K562 (cell line): ENCODE data around the gene ZBTB43. TPM values are rescaled to one million over a fixed set of nuclear protein-coding genes. Genes with fewer than 3 reads are reported as not detected.

Experiments used
- ATAC-seq: fragments of 200-7000 bp; cut with Tn5 transposase; 3 replicates; pipeline ENCODE4 v1.9.1; 2020; ENCODE audit warnings: moderate library complexity
- BruUV-seq: library from RNA; stranded (reverse); fragments of 400-500 nt; replicated peaks from 2 replicates; lab custom pipeline; 2021; lab: Mats Ljungman, UMichigan
- CTCF ChIA-PET: fragments of 300-600 bp; formaldehyde crosslinking; extraction: SDS; loops from one replicate; lab custom pipeline; 2021; ENCODE audit warnings: low intra/inter-chr PET ratio; lab: Yijun Ruan, JAX
- POLR2A ChIA-PET: fragments of 300-600, 350-650 bp; sonication (Branson Sonifier 250); formaldehyde crosslinking; extraction: SDS; loops from one replicate; lab custom pipeline; 2021; ENCODE audit warnings: antibody characterized with exemption, inconsistent platforms; lab: Yijun Ruan, JAX
- DNase-seq, 4 experiments: peaks; one replicate each; pipeline versions ENCODE4 v3.0.0 to v3.0.0-alpha.2; 2011 to 2018; ENCODE audit warnings: low spot score in 3 of 4, mixed read lengths in 3 of 4; ENCODE audit errors: extremely low read depth in 1 of 4
- FAIRE-seq: peaks from 2 replicates; lab custom pipeline; 2011; peaks lifted over from hg19 to GRCh38; lab: Jason Lieb, UNC
- H2AFZ ChIP-seq: 2 replicates; pipeline ENCODE4 v1.6.0; 2011; ENCODE audit warnings: low read depth, low read length, control low read depth, inconsistent platforms
- H3K27ac ChIP-seq: fragments of 200-600 bp; 3 replicates; pipeline ENCODE4 v1.8.0; 2011; ENCODE audit warnings: low read depth, mild to moderate bottlenecking, control low read depth, inconsistent platforms, low read length, moderate library complexity, mixed read lengths; ENCODE audit errors: extremely low read depth
- H3K27me3 ChIP-seq, 2 experiments: fragments of 300-600 bp in 1 of 2; 2 replicates in 1 of 2; 3 replicates in 1 of 2; pipeline versions ENCODE4 v1.6.0 to v1.8.0; 2011; ENCODE audit warnings: inconsistent platforms in 2 of 2, low read length in 2 of 2, mild to moderate bottlenecking in 1 of 2, mixed read lengths in 1 of 2, moderate library complexity in 1 of 2; ENCODE audit not compliant: control insufficient read depth in 2 of 2, insufficient read depth in 2 of 2
- H3K36me3 ChIP-seq: fragments of 300-600 bp; 3 replicates; pipeline ENCODE4 v1.8.0; 2011; ENCODE audit warnings: mild to moderate bottlenecking, low read length, inconsistent platforms; ENCODE audit not compliant: control insufficient read depth, insufficient read depth
- H3K4me1 ChIP-seq, 2 experiments: fragments of 200-600 bp in 1 of 2; replicated peaks in 1 of 2; 2 replicates in 1 of 2; 3 replicates in 1 of 2; pipeline versions ENCODE4 v1.5.1 to v1.8.0; 2011; ENCODE audit warnings: inconsistent platforms in 2 of 2, low read length in 2 of 2, mild to moderate bottlenecking in 1 of 2, mixed read lengths in 1 of 2, moderate library complexity in 1 of 2; ENCODE audit not compliant: control insufficient read depth in 2 of 2, insufficient read depth in 2 of 2
- H3K4me2 ChIP-seq: 2 replicates; pipeline ENCODE4 v1.6.1; 2011; ENCODE audit warnings: low read length, control low read depth, inconsistent platforms, mixed read lengths; ENCODE audit not compliant: insufficient read depth
- H3K4me3 ChIP-seq: fragments of 200-600 bp; sonication (generic), shearing (Covaris generic); 2 replicates; pipeline ENCODE4 v1.5.1; 2016; ENCODE audit warnings: control low read depth, inconsistent platforms
- H3K79me2 ChIP-seq: fragments of 200-600 bp; 3 replicates; pipeline ENCODE4 v1.8.0; 2011; ENCODE audit warnings: low read length, inconsistent platforms; ENCODE audit not compliant: control insufficient read depth, insufficient read depth
- H3K9ac ChIP-seq, 2 experiments: 2 replicates each; pipeline versions ENCODE4 v1.6.0 to v1.6.1; 2011; ENCODE audit warnings: low read depth in 2 of 2, low read length in 2 of 2, control low read depth in 1 of 2, inconsistent platforms in 1 of 2, mild to moderate bottlenecking in 1 of 2, mixed read lengths in 1 of 2; ENCODE audit not compliant: insufficient read depth in 1 of 2
- H3K9me1 ChIP-seq: one replicate; pipeline ENCODE4 v1.6.0; 2011; ENCODE audit warnings: inconsistent platforms, mild to moderate bottlenecking, low read length, moderate library complexity; ENCODE audit not compliant: control insufficient read depth, insufficient read depth
- H3K9me3 ChIP-seq: replicated peaks from 2 replicates; pipeline ENCODE4 v1.5.1; 2011; ENCODE audit warnings: low read depth, low read length, inconsistent platforms; ENCODE audit not compliant: control insufficient read depth, insufficient read depth
- H4K20me1 ChIP-seq: replicated peaks from 2 replicates; pipeline ENCODE4 v1.6.1; 2011; ENCODE audit warnings: low read length, inconsistent platforms, mixed read lengths; ENCODE audit not compliant: control insufficient read depth, insufficient read depth
- CEBPB ChIP-seq: fragments of 450-650 bp; IDR thresholded peaks from 2 replicates; pipeline ENCODE4 v1.6.1; 2016; ENCODE audit warnings: missing genetic modification characterization, missing compliant biosample characterization
- CHAMP1 ChIP-seq: fragments of 450-650 bp; IDR thresholded peaks from 2 replicates; pipeline ENCODE4 v1.6.1; 2016; ENCODE audit warnings: mild to moderate bottlenecking
- ETV5 ChIP-seq: sonication (generic); formaldehyde crosslinking; IDR thresholded peaks from 2 replicates; pipeline ENCODE4 v1.4.0; 2020; ENCODE audit warnings: low read depth, mild to moderate bottlenecking, missing genetic modification reagents
- SOX6 ChIP-seq: fragments of 450-650 bp; IDR thresholded peaks from 2 replicates; pipeline ENCODE4 v1.6.1; 2014; ENCODE audit warnings: mild to moderate bottlenecking
- WGBS: fragments of 100-300 bp; shearing (Covaris generic); methylation state at CpG from one replicate; pipeline ENCODE4 v1.1.6; 2016; ENCODE audit warnings: low coverage, mixed read lengths; ENCODE audit not compliant: insufficient coverage; ENCODE audit errors: missing lambda C conversion rate; 5-methylcytosine and 5-hydroxymethylcytosine counted together
- in situ Hi-C: fragments of 300-500 bp; cut with MboI; formaldehyde crosslinking; loops from 4 replicates; pipeline ENCODE4 v1.15.0; 2018; ENCODE audit warnings: inconsistent platforms, mixed read lengths
- intact Hi-C: fragments of 100-400 bp; cut with micrococcal nuclease; formaldehyde crosslinking; loops from 2 replicates; pipeline ENCODE4 v1.14.2; 2022
- polyA plus RNA-seq, 8 experiments: library from polyadenylated mRNA; depleted of rRNA in 4 of 8; stranded (reverse) in 5 of 8; unstranded in 3 of 8; fragments of >200 nt; fragmentation: Nextera tagmentation in 2 of 8; fragmentation: Illumina TruSeq in 1 of 8; extraction: Ambion mirVana in 2 of 8; extraction: Trizol in 1 of 8; gene quantifications; 2 replicates each; pipeline versions ENCODE4 v1.2.1 to v1.2.3, GENCODE V29; 2011 to 2014; ENCODE audit warnings: inconsistent platforms in 1 of 8, missing spikeins in 1 of 8
- total RNA-seq, 7 experiments: library from RNA; depleted of rRNA in 6 of 7; stranded (reverse); fragments of >200 nt in 6 of 7; fragmentation: Illumina TruSeq in 2 of 7; extraction: Trizol in 2 of 7; gene quantifications; 2 replicates each; pipeline versions ENCODE4 v1.2.1 to v1.2.3, GENCODE V29; 2011 to 2021; ENCODE audit warnings: low replicate concordance in 1 of 7
- TF ChIP-seq, protein P1 (sequence below), 2 experiments: fragments of 450-650 bp in 1 of 2; sonication (generic) in 1 of 2; formaldehyde crosslinking in 1 of 2; IDR thresholded peaks in 1 of 2; conservative IDR thresholded peaks in 1 of 2; 2 replicates each; pipeline versions ENCODE4 v1.6.1 to v1.8.1; 2016 to 2023; ENCODE audit warnings: mild to moderate bottlenecking in 2 of 2, moderate library complexity in 2 of 2, inconsistent platforms in 1 of 2, missing genetic modification reagents in 1 of 2

ZBTB43 gene
- total and polyA plus RNA-seq, 9 of the 15 experiments (the other 6 are each of a cell fraction or from before 2014, with no cell fraction given): 3.9 to 17.2 (median 9.1) TPM

DNA sequence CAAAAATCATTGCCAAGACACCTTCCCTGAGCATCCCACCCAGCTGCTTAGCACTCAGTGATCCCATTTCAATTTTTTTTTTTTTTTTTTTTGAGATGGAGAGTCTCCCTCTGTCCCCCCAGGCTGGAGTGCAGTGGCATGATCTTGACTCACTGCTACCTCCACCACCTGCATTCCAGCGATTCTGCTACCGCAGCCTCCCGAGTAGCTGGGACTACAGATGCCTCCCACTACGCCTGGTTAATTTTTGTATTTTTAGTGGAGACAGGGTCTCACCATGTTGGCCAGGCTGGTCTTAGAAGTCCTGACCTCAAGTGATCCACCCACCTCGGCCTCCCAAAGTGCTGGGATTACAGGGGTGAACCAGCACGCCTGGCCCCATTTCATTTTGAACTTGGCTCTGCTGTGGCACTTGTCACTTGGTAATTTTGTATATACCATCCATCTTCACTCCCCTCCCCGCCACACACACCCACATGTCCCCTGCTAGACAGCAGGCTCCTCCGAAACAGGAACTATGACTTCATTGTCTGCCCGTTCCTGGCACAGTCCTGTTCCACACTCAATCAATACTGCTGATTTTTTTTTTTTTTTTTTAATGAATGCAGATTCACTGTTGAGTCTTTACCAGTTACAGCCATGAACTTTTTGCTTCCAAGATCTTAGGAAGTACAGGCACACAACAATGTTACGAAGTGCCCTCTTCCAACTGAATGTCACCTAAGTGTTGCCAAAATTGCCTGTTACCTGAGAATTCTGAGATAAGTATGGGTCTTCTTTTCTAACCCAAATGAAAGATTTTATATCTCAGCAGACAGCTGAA lies 38.3 kb downstream of the ZBTB43 start (continued):
- TF ChIP-seq, protein P1, sequence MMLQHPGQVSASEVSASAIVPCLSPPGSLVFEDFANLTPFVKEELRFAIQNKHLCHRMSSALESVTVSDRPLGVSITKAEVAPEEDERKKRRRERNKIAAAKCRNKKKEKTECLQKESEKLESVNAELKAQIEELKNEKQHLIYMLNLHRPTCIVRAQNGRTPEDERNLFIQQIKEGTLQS (IDR thresholded peaks at IDR 0.05): no peak
- TF ChIP-seq, protein P1 (CRISPR knock-in tag; conservative IDR thresholded peaks at IDR 0.05): no peak
- TF ChIP-seq ETV5 (CRISPR knock-in tag): no peak
- TF ChIP-seq CHAMP1: no peak

GRCh38 chr9:126844085-126844484 lies 39.2 kb downstream of the ZBTB43 start:
- H3K4me3 ChIP-seq: no peak overlapping the region
- peaks cover 8 to 17% of the 10 kb centered on the region in 2 experiments for H3K4me1 ChIP-seq
- no peak for DNase-seq
- BruUV-seq: no TSS peak
- no peak for TF ChIP-seq CEBPB (tag)
- no peak for TF ChIP-seq SOX6
- no peaks in the 10 kb centered on the region for H3K36me3 ChIP-seq
- no peaks in the 10 kb centered on the region for H3K9me3 ChIP-seq
- CTCF ChIA-PET: interaction anchor here (0.6 kb wide), 1 partner anchor 124 kb away, joined by 3 read pairs; no protein-coding TSS in a partner anchor
- in situ Hi-C loops: no loop called here
- no peak overlapping the region for H3K9ac ChIP-seq
- H3K27me3 ChIP-seq: peaks cover 0 to 9% of the 10 kb centered on the region in 2 experiments; a peak in 3 of 5 replicates
- POLR2A ChIA-PET: interaction anchor here (0.6 to 1.0 kb wide), 3 partner anchors 8 to 549 kb away, joined by 3 to 4 read pairs (median 3); no protein-coding TSS in a partner anchor
- WGBS: 21% methylated on average over 5 of the region's 5 CpGs
- no peak overlapping the region for H3K27ac ChIP-seq
- no peak overlapping the region for H3K4me2 ChIP-seq
- H3K79me2 ChIP-seq: no peaks in the 10 kb centered on the region
- no peak overlapping the region for H2AFZ ChIP-seq
- no peak for ATAC-seq
- no peaks in the 10 kb centered on the region for H4K20me1 ChIP-seq
- intact Hi-C loops: loop anchor here (5.0 kb wide), 1 partner anchor 37 kb away; the partner anchor contains the start of gene ZBTB43
- no peak for FAIRE-seq
- peaks cover 4% of the 10 kb centered on the region for H3K9me1 ChIP-seq
